HG03097 (cell line): ENCODE measurements around the gene HMCN2.

Source experiments
- ATAC-seq: cut with Tn5 transposase; IDR thresholded peaks from one replicate; pipeline ENCODE4 v1.9.1; 2021; ENCODE audit not compliant: unreplicated experiment, low FRiP score

Gene HMCN2

DNA sequence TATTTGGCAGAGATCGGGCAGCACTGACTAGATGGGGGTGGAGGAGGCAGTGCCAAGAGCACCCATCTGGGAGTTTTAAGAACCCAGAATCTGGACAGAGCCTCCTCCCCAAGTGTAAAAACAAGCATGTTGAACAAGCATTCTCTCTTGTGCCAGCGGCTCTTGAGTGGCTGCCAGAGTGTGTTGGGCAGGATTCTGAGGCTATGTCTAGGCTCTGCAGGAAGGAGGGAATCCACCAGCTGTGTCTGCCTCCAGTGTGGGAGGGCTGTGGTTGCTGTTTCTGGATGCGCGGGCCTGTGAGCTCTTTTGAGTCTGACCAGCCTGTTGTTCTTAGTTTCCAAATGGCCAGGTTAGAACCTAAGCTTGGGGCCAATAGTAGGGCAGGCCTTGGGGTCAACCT lies 39.8 kb downstream of the HMCN2 start:
- ATAC-seq, result no peak

DNA sequence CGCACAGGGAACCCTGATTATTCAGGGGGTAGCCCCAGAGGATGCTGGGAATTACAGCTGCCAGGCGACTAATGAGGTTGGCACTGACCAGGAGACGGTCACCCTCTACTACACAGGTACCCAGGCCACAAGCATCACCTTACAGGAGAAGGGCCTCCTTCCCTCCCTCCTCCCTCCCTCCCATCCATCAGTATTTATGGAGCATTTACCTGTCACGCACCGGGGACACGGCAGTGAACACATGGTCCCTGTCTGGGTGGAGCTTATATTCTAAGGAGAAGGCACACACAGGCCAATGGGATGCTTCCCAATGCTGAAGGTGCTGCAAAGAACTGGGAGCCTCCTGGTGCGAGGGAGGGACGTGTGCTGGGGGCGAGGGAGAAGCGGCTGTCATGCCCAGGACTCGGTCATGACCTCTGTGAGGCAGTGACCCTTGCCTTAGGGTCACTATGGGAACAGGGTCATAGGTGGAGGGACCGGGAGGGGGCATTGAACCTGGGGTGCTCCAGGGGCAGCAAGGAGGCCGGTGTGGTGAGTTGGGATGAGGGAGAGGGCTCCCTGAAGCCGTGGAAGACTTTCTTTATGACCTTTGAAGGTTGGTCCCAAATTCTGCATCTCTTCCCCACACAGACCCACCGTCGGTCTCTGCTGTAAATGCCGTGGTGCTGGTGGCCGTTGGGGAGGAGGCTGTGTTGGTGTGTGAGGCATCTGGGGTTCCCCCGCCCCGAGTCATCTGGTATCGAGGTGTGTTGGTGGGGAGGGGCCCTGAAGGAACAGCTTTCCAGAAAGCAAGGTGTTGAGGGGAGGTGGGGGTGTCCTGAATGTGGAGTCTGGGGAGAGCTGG lies 41.5 kb downstream of the HMCN2 start:
- ATAC-seq, result no peak

DNA sequence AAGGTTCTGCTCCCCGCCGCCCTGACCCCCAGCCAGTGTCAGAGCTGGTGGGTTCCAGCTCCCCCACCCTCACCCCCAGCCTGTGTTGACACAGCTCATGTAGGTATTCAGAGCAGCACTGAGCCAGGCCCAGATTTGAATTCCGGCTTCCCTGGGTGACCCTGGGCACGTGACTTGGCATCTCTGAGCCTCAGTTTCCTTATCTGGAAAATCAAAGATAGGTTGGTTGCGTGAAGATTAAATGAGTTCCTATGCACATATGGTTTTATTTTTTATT lies 42.0 kb downstream of the HMCN2 start:
- no peak for ATAC-seq

DNA sequence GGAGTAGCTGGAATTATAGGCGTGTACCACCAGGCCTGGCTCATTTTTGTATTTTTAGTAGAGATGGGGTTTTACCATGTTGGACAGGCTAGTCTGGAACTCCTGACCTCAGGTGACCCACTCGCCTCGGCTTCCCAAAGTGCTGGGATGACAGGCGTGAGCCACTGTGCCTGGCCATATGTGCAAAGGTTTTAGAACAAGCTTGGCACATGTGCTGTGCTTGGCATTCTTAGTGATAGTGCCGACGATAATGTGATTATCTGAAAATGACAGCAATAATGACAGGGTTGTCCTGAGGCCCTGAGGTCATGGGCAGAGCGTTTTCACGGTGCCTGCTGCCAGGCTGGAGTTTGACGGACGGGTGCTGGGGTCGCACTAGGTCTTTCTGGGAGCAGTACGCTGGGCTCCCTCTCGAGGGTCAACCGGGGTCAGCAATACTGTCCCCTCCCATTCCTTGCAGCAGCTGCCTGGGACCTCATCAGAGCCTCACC lies 42.6 kb downstream of the HMCN2 start:
- no peak for ATAC-seq

DNA sequence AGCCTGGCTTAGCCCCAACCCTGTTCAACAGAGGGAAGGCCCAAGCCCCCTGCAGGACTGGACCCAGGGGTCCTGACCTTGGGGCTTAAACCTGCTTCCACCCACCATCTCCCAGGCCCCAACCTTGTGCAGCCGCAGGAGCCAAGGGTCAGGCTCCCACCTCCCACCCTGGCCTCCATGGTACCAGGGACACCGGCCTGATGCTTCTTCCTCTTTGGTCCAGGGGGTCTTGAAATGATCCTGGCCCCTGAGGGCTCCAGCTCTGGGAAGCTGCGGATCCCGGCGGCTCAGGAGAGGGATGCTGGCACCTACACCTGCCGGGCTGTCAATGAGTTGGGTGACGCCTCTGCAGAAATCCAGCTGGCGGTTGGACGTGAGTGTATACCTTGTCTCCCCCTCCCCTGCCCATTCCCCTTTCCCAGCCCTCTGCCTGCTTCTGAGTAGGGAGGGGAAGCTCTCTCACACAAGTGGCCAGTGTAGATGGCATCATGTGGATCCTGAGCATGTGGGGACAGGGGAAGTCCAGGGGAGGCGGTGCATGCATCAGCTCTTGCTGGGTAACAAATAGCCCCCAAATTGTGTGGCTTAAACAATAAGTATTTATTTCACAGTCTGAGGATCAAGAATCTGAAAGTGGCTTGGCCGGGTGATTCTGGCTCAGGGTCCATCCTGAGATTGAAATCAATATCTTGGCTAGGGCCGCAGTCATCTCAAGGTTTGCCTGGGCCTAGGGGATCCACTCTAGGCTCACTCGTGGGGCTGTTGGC lies 44.3 kb downstream of the HMCN2 start:
- no peak for ATAC-seq

DNA sequence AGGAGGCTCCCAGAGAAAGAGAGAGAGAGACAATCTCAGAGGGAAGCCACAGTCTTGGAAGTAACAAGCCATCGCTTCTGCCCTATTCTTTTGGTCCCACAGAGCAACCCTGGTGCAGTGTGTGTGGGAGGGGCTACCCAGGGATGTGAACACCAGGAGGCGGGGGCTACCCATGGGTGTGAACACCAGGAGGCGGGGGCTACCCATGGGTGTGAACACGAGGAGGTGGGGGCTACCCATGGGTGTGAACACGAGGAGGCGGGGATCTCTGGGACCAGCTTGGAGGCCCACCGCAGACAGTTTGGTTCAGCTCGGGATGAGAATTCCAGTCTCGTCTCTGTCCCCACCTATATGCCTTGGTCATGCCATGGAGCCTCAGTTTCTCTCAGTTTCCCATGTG lies 44.9 kb downstream of the HMCN2 start:
- no peak for ATAC-seq

DNA sequence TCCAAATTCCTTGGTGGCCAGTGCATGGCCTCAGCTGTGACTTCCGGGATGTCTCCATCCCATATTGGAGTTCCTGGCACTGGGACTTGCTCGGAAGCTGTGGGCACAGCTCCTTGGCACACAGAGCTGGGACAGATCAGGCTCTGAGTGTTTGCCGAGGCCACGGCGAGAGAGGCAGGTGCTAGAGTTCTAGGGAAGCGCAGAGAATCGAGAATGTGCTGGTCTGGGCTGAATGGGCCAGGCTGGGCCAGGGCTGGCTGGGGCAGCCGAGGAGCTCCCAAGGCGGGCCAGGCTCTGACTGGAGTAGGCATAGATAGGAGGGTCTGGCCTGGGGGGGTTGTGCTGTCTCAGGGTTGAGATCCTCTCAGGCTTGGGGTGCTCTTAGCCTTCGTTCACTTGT lies 45.4 kb downstream of the HMCN2 start:
- no peak for ATAC-seq

DNA sequence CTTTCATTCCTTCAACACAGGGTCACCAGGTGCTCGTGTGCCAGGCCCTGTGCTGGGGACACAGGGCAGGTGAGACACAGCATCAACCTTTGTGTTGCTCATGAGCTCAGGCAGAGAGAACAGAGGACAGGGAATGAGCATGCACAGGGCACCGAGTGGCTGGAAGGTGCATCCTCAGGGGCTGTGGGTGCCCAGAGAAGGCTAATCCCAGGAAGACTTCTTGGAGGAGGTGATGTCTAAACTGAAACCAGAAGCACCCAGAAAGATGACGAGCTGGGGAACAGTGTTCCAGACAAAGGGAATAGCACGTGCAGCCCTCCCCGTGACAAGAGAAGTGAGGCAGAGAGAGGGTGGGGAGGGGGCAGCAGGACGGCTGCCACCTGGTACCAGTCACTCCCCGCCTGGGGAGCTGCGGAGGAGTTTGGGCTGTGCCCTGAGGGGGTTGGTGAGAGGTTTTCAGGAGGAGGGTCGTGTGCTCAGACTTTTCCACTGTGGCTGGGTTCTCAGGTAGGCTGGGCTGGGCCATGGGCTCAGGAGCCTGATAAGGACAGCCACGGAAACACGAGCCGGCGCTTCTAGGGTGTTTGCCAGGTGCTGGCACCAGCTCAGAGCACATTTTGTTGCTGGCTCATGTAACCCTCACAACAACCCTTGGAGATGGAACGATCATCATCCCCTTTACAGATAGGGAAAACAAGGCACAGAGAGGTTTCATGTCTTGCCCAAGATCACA lies 46.0 kb downstream of the HMCN2 start:
- no peak for ATAC-seq

DNA sequence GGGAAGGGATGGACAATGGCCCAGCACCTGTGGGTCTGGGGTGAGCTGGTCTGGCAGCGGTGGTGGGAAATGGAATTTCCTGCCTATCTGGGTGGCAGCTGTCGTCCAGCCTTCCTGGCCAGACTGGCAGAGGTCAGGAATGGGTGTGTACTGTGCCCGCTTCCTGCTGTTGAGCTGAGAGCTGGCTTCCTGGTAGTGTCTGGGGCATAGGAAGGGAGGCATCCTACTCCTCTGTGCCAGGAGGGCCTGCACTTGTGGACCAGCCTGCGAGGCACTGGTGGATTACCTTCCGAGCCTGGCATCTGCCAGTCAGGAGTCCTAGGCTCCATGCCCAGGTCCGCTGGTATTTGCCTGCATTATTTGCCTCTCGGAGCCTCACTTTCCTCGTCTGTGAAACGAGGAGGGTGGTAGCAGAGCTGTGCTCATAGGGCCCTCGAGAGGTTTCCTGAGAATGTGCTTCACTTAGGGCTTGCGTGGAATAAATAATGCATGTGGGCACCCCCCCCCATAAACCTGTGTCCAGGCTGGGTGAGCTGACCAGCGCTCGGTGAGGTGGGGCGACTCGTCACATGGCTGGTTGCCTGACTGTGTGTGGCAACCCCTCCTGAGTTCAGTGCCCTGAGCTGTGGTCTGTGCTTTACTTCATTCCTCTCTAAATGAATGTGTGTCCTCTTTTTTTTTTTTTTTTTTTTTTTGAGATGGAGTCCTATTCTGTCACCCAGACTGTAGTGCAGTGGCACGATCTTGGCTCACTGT lies 47.7 kb downstream of the HMCN2 start:
- no peak for ATAC-seq

DNA sequence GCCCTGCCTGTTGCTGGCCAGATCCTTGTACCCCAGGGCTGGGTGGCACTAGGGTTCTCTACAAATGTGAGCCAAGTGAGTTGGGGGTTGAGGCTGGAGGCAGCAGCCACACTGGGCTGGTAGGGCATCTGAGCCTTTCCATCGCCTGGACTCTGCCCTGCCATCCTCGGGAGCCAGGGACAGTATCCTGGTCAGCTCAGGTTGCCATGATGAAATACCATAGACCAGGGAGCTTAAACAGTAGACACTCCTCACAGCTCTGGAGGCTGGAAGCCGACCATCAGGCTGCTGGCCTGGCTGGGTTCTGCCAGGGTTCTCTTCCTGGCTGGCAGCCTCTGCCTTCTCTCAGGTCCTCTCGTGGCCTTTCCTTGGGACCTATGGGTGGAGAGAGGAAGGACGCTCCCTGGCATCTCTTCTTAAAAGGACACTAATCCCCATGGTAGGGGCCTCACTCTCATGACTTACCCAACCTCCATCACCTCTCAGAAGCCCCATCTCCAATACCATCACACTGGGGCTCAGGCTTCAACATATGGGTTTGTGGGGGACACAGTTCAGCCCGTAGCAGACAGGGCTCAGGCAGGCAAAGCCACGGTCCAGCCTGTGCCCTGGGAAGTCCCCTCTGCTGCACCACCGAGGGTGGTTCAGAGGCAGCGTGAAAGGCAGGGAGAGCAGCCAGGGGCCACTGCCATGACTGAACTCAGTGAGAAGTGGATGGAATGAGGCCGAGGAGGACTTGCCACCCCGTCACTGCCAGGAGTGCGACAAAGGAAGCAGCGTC lies 50.1 kb downstream of the HMCN2 start:
- no peak for ATAC-seq

DNA sequence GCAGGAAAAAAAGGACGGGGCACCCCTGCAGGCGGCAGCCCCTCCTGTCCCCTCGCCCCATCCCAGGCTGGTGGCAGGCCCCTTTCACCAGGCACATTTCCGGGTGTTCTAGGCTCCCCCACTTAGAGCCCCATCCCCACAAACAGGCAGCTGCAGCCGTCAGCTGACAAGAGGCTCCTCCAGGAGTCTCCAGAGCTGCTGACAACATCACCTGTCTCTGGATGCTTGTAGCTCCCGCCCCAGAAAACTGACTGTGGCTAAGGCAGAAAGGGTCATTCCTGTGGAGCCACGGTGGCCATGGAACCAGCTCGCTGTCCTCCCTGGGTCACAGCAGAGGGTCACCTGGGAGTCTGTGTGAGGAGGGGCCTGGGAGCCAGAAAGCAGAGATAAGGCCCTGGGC lies 50.9 kb downstream of the HMCN2 start:
- ATAC-seq, result no peak

DNA sequence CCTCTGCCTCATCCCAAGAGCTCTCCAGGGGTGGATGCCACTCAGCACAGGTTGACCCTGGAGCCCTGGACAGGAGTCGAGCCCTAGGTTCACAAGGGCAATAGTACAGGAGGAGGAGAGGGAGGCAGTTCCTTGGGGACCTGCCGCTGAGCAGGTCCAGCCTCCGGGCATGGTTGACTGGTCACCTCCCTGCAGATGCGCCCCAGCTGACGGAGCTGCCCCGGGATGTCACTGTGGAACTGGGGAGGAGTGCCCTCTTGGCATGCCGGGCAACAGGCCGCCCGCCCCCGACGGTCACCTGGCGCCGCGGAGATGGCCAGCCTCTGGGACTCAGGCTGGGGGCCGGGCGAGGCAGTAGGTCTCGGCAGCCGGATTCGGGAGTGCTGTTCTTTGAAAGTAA lies 53.7 kb downstream of the HMCN2 start:
- ATAC-seq, result no peak

DNA sequence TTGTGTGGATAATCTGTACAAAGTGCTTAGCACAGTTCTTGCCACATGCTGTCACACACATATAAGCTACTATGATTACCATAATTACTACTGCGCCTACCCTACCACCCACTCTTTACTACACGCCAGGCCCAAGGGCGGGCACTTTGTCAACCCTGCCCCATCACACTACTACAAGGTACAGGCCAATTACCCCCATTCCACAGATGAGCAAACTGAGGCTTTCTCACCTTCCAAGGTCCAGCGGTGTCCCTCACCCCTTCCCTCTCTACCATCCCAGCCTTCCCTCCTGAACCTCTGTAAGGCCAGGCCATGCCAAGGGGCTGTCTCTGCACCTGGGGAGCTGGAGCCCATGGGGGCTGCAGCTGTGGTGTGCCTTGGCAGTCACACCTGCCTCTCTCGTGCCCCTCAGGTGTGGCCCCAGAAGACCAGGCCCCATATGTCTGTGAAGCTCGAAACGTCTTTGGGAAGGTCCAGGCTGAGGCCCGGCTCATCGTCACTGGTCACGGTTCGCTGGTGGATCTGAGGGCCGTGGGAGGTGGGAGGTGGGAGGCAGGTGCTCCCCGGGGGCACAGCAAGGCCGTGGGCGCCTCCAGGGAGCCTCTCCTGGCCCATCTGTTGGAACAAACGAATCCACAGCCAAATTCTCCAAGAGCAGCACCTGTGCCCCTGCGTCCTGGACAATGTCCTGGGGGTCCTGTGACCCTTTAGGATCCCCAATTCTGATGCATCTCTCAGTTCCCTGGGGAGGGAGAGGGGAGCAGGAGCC lies 54.6 kb downstream of the HMCN2 start:
- no peak for ATAC-seq

DNA sequence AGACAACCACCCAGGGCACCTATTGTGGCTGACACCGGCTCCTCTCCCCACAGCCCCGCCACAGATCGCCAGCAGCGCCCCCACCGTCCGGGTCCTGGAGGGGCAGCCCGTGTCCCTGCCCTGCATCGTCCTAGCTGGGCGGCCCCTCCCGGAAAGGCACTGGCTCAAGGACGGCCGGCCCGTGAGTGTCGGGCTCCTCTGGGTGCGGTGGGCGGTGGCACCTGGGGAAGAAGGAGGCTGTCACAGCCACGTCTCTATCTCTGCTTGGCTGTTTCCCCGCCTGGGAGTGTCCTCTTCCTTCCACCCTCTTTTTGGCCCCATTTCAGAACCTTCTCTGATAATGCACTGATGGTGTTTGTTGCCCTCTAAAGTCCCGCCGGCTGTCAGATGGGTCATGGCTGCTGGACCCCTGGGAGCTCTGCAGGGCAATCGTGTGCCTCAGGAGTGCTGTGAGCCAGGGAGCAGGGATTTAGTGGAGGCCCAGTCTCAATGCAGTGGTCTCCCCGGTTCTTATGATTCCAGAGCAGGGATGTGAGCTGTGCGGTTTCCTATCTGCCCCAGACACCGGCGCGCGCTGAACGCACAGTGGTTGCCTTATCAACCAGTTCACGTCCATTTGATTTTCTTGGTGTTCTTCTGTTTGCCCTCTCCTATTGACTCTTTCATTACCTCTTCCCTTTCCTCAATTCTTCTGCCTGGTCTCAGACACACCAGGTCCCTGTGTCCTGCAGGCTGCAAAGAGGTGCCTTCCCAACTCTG lies 55.3 kb downstream of the HMCN2 start:
- ATAC-seq, result no peak

DNA sequence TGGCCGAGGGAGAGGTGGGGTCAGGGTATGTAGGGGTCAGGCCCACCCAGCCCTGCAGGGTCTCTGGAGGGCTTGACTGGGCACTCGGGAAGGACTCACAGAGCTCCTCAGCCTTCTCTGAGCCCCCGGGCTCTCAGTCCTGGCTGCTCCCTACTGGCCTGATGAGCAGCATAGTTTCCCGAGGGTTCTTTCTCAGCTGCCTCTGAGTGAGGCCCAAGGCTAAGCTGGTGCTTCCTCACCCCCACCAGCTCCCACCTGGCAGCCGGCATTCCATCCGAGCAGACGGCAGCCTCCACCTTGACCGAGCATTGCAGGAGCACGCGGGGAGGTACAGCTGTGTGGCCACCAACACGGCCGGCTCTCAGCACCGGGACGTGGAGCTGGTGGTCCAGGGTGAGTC lies 56.0 kb downstream of the HMCN2 start:
- ATAC-seq, result no peak

DNA sequence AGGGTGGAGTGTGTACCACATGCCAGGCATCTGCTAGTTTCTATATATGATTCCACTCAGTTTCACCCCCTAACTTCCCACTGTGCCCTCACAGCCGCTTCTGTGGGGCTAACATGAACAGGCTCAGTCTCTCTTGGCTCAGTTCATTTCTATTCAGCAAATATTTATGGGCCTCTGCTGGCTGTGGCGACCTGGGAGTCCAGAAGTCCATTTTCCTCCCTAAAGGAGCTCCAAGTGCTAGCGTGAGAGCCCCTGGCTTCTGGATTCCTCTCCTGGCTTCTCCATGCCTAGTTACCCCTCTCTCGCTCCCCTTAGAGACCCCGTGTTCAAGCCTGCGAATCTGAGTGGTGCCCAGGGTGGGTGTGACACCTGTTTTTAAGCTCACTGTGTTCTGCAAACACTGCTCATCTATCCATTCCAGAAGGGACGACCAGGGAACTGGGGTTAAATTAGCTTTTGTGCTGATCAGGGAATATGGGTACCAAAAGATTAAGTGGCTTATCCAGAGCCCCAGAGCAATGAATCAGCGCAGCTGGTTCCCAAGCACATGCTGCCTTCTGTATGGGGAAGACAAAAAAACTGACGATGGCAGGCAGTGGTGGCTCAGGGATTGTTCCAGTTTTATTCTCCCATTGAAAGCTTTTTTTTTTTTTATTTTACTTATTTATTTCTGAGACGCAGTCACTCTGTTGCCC lies 57.6 kb downstream of the HMCN2 start:
- no peak for ATAC-seq

DNA sequence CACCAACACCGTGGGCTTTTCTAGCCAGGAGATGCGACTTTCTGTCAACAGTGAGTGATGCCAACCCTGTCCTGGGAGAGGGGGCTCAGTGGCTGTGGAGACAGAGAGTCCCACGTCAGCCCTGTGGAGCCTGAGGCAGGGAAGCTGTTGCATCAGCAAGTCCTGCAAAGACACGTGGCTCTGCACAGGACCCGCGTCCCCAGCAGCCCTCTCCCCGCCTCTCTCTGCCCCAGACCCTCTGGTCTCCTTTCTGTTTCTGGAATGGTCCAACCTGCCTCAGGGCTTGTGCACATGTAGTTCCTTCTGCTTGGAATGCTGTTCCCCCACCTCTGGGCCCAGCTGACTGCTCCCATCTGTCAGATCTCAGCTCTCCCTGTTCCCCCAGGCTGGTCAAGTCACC lies 60.4 kb downstream of the HMCN2 start:
- ATAC-seq, result no peak
